Neural progenitor cell (in vitro differentiated cells): Measurements from ENCODE around the gene GRB7.

ENCODE experiments used
- EZH2phosphoT487 ChIP-seq: fragments of 200-600 bp; sonication (generic); IDR thresholded peaks from 2 replicates; pipeline ENCODE4 v1.6.1; 2017; ENCODE audit warnings: antibody characterized with exemption
- TF ChIP-seq, protein P1 (sequence below): fragments of 200-600 bp; sonication (generic); IDR thresholded peaks from 2 replicates; pipeline ENCODE4 v1.5.1; 2017; ENCODE audit warnings: antibody characterized with exemption, mild to moderate bottlenecking

DNA sequence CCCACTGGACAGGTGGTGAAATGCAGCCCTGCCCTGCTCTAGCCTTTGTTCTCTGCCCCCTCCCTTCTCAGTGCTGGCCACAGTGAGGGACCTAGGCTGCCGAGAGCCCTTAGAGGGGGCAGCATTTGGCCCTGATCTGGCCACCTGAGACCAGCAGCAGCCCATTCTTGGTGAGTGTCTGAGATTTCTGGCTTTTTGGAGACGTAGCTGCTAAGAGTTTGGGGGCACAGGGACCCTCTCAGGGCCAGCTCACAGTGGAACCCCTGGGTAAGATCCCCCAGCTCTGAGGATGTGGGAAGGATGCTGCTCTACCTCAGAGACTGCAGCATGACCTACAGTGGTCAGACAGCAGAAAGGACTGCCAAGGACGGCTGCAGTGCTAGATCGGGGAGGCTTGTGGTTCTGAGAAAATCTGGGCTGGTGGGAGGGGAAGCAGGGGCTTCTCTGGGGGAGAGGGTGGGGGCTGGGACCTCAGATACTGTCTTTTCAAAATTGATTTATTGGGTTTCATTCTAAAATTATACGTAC lies 13.3 kb downstream of the GRB7 start:
- no peak for TF ChIP-seq EZH2phosphoT487
- TF ChIP-seq, protein P1, sequence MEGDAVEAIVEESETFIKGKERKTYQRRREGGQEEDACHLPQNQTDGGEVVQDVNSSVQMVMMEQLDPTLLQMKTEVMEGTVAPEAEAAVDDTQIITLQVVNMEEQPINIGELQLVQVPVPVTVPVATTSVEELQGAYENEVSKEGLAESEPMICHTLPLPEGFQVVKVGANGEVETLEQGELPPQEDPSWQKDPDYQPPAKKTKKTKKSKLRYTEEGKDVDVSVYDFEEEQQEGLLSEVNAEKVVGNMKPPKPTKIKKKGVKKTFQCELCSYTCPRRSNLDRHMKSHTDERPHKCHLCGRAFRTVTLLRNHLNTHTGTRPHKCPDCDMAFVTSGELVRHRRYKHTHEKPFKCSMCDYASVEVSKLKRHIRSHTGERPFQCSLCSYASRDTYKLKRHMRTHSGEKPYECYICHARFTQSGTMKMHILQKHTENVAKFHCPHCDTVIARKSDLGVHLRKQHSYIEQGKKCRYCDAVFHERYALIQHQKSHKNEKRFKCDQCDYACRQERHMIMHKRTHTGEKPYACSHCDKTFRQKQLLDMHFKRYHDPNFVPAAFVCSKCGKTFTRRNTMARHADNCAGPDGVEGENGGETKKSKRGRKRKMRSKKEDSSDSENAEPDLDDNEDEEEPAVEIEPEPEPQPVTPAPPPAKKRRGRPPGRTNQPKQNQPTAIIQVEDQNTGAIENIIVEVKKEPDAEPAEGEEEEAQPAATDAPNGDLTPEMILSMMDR = no peak
